Glutamatergic neuron (in vitro differentiated cells): ENCODE data around the gene CIT. TPM values are rescaled to one million over a fixed set of nuclear protein-coding genes. Genes with fewer than 3 reads are reported as not detected.
A peak's percentile ranks its signal among the peaks of the same experiment; 100 is the strongest.

Source experiments
- DNase-seq: peaks from one replicate; pipeline ENCODE4 v3.0.0; 2022
- H3K27ac Mint-ChIP-seq: one replicate; pipeline ENCODE4 v1.8.0; 2020; ENCODE audit warnings: mild to moderate bottlenecking, mixed read lengths, inconsistent platforms; ENCODE audit not compliant: unreplicated experiment
- H3K27me3 Mint-ChIP-seq: one replicate; pipeline ENCODE4 v1.8.0; 2020; ENCODE audit warnings: mild to moderate bottlenecking, moderate library complexity, mixed read lengths, inconsistent platforms; ENCODE audit not compliant: unreplicated experiment
- H3K36me3 Mint-ChIP-seq: one replicate; pipeline ENCODE4 v1.8.0; 2020; ENCODE audit warnings: mild to moderate bottlenecking, mixed read lengths, inconsistent platforms; ENCODE audit not compliant: unreplicated experiment
- H3K4me1 Mint-ChIP-seq: one replicate; pipeline ENCODE4 v1.8.0; 2020; ENCODE audit warnings: mild to moderate bottlenecking, low read depth, mixed read lengths, inconsistent platforms; ENCODE audit not compliant: unreplicated experiment
- H3K4me3 Mint-ChIP-seq: one replicate; pipeline ENCODE4 v1.8.0; 2020; ENCODE audit warnings: mild to moderate bottlenecking, mixed read lengths, inconsistent platforms; ENCODE audit not compliant: unreplicated experiment
- H3K9me3 Mint-ChIP-seq: one replicate; pipeline ENCODE4 v1.8.0; 2020; ENCODE audit warnings: mild to moderate bottlenecking, moderate library complexity, mixed read lengths, inconsistent platforms; ENCODE audit not compliant: unreplicated experiment
- CTCF ChIP-seq: fragments of 200-600 bp; sonication (generic); IDR thresholded peaks from one replicate; pipeline ENCODE4 v1.5.0; 2021; ENCODE audit not compliant: partially characterized antibody, unreplicated experiment
- total RNA-seq: library from RNA; stranded (reverse); fragmentation: NEBNext Ultra II Directional; extraction: Animal tissue kit (Norgen Biotek cat#: 25700); gene quantifications from one replicate; pipeline ENCODE4 v1.2.1, GENCODE V29; 2021; ENCODE audit not compliant: unreplicated experiment

Gene CIT
- total RNA-seq, 1 donor from 2014 or later, result 20.8 TPM

DNA sequence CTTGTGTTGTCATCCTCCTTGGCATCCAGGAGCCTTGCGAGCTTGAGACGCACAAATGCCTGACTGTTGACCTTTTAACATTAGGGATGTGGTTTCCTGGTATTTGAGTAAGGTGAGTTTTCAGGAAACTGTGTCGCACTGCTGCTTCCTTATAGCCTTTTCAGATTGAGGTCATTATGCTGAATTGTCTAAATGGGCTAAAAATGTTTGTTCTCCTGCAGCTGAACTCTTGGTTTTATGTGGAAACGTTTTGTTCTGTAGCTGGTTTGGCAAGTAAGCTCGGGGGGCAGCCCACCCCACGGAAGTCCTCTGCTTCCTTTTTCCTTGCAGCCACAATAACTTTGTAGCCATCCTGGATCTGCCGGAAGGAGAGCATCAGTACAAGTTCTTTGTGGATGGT is 203.5 kb downstream of the CIT start:
- no peak for TF ChIP-seq CTCF
- Mint-ChIP-seq H3K4me1 (peaks cover 2% of the 10 kb centered on the region), H3K9me3 (no peaks in the 10 kb centered on the region), H3K27ac (no peak overlapping the region), H3K36me3 (peaks cover 6% of the 10 kb centered on the region), H3K4me3 (no peak overlapping the region), H3K27me3 (no peaks in the 10 kb centered on the region)
- DNase-seq, result no peak

- H3K4me1 Mint-ChIP-seq, result peaks cover 2% of the 10 kb centered on the region
- DNase-seq, result no peak
- no peaks in the 10 kb centered on the region for H3K9me3 Mint-ChIP-seq
- H3K36me3 Mint-ChIP-seq, result peaks cover 6% of the 10 kb centered on the region
- no peak overlapping the region for H3K4me3 Mint-ChIP-seq
- TF ChIP-seq CTCF, result no peak
- H3K27ac Mint-ChIP-seq, result no peak overlapping the region
- no peaks in the 10 kb centered on the region for H3K27me3 Mint-ChIP-seq
These were observed 204.9 kb downstream of the CIT start for GRCh38 chr12:119672194-119672593.

GRCh38 chr12:119671070-119671469 is 206.1 kb downstream of the CIT start:
- Mint-ChIP-seq H3K36me3 (no peaks in the 10 kb centered on the region), H3K4me3 (no peak overlapping the region), H3K27me3 (no peaks in the 10 kb centered on the region), H3K9me3 (no peaks in the 10 kb centered on the region), H3K27ac (no peak overlapping the region), H3K4me1 (peaks cover 2% of the 10 kb centered on the region)
- no peak for DNase-seq
- no peak for TF ChIP-seq CTCF

GRCh38 chr12:119669744-119670472 is 207.2 kb downstream of the CIT start:
- Mint-ChIP-seq H3K27me3 (no peaks in the 10 kb centered on the region), H3K4me1 (peaks cover 2% of the 10 kb centered on the region), H3K9me3 (no peaks in the 10 kb centered on the region), H3K36me3 (no peaks in the 10 kb centered on the region), H3K27ac (peak overlapping the region; percentile 53), H3K4me3 (peak overlapping the region; percentile 62)
- no peak for TF ChIP-seq CTCF
- no peak for DNase-seq

DNA sequence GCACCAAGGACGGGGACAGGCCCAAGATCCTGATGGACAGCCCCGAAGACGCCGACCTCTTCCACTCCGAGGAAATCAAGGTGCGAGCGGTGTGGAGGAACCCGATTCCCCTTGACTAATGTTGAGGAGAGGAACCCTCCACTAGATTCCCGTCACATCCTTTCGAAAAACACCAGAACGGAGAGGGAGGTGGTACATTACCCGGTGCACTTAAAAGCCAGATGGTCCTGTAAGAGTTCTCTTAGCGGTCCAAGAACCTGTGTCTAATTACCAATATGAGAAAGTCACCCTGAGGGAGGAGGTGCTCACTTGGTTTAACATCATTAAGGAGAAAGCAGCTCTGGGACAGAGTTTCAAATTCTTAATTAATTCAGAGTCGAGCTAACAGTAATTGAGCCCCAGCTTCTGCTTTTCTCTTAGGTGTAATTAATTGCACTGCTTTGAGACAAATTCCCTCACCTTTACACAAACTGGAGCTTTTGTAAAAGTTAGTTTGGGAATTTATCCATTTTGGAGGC is 208.7 kb downstream of the CIT start:
- H3K27me3 Mint-ChIP-seq, result no peaks in the 10 kb centered on the region
- peaks cover 2% of the 10 kb centered on the region for H3K4me1 Mint-ChIP-seq

More for the DNA sequence above, 208.7 kb downstream of the CIT start:
- TF ChIP-seq CTCF, result no peak
- no peak for DNase-seq
- H3K9me3 Mint-ChIP-seq, result no peaks in the 10 kb centered on the region
- H3K4me3 Mint-ChIP-seq, result peak overlapping the region; percentile 94
- H3K36me3 Mint-ChIP-seq, result no peaks in the 10 kb centered on the region
- peak overlapping the region; percentile 79 for H3K27ac Mint-ChIP-seq
